HCT116 (cell line): ENCODE measurements around the gene OCA2. TPM values are rescaled to one million over a fixed set of nuclear protein-coding genes. Genes with fewer than 3 reads are reported as not detected.

Experiments used
- ATAC-seq: fragments of 200-7000 bp; cut with Tn5 transposase; 2 replicates; pipeline ENCODE4 v1.9.1; 2020; ENCODE audit warnings: mild to moderate bottlenecking, moderate library complexity
- BruUV-seq: library from RNA; stranded (reverse); fragments of 400-500 nt; replicated peaks from 2 replicates; lab custom pipeline; 2021; lab: Mats Ljungman, UMichigan
- CTCF ChIA-PET: fragments of 300-600 bp; sonication (Branson Sonifier 250); formaldehyde crosslinking; loops from one replicate; lab custom pipeline; 2021; ENCODE audit warnings: antibody characterized with exemption; lab: Charles Lee
- POLR2A ChIA-PET: fragments of 300-600, 350-600 bp; sonication (Branson Sonifier 250); formaldehyde crosslinking; loops from one replicate; lab custom pipeline; 2021; ENCODE audit warnings: antibody characterized with exemption; lab: Charles Lee
- RAD21 ChIA-PET, 2 experiments: fragments of 300-600 bp; sonication (Branson Sonifier 250); formaldehyde crosslinking; loops; one replicate each; lab custom pipeline; 2023; ENCODE audit warnings: low total read pairs in 2 of 2; ENCODE audit not compliant: uncharacterized antibody in 2 of 2, unreplicated experiment in 2 of 2, low non-redundant PET in 1 of 2; lab: Charles Lee
- DNase-seq: peaks from one replicate; pipeline ENCODE4 v3.0.0-alpha.2; 2010; ENCODE audit warnings: low read depth, low spot score
- H2AFZ ChIP-seq: fragments of 200-600 bp; shearing (Covaris generic), sonication (generic); 2 replicates; pipeline ENCODE4 v1.6.1; 2017; ENCODE audit warnings: low read depth, mixed run types, mixed read lengths, antibody characterized with exemption, low read length; ENCODE audit not compliant: poor library complexity, severe bottlenecking
- H3K27ac ChIP-seq: 2 replicates; pipeline ENCODE4 v1.5.1; 2012; ENCODE audit warnings: low read depth, low read length
- H3K27me3 ChIP-seq: fragments of 200-600 bp; sonication (generic); 2 replicates; pipeline ENCODE4 v1.6.1; 2016; ENCODE audit warnings: mixed run types, low read length, mixed read lengths; ENCODE audit not compliant: insufficient read depth
- H3K36me3 ChIP-seq, 2 experiments: fragments of 200-500 bp in 1 of 2; fragments of 200-600 bp in 1 of 2; sonication (Bioruptor generic) in 1 of 2; sonication (generic) in 1 of 2; 2 replicates each; pipeline versions ENCODE4 v1.5.1 to v1.6.1; 2014 to 2016; ENCODE audit warnings: low read length in 2 of 2, inconsistent platforms in 1 of 2, mixed read lengths in 1 of 2, mixed run types in 1 of 2; ENCODE audit not compliant: insufficient read depth in 2 of 2, control insufficient read depth in 1 of 2
- H3K4me1 ChIP-seq, 2 experiments: fragments of 200-600 bp in 1 of 2; sonication (generic) in 1 of 2; 2 replicates each; pipeline versions ENCODE4 v1.5.1 to v1.6.1; 2012 to 2017; ENCODE audit warnings: low read length in 2 of 2, inconsistent platforms in 1 of 2, mild to moderate bottlenecking in 1 of 2, mixed read lengths in 1 of 2, mixed run types in 1 of 2, moderate library complexity in 1 of 2; ENCODE audit not compliant: insufficient read depth in 2 of 2, control insufficient read depth in 1 of 2
- H3K4me2 ChIP-seq: fragments of 200-600 bp; sonication (generic); 2 replicates; pipeline ENCODE4 v1.6.1; 2017; ENCODE audit warnings: mixed run types, low read length, mixed read lengths
- H3K4me3 ChIP-seq, 2 experiments: fragments of 200-600 bp in 1 of 2; sonication (generic) in 1 of 2; replicated peaks in 1 of 2; 2 replicates each; pipeline ENCODE4 v1.5.1; 2011 to 2016; ENCODE audit warnings: low read length in 2 of 2, control low read depth in 1 of 2, low read depth in 1 of 2, mild to moderate bottlenecking in 1 of 2, mixed read lengths in 1 of 2, mixed run types in 1 of 2
- H3K79me2 ChIP-seq: fragments of 200-600 bp; sonication (generic); 2 replicates; pipeline ENCODE4 v1.6.1; 2017; ENCODE audit warnings: mild to moderate bottlenecking, mixed run types, low read length, moderate library complexity, mixed read lengths; ENCODE audit not compliant: insufficient read depth
- H3K9ac ChIP-seq: fragments of 200-600 bp; sonication (generic); 2 replicates; pipeline ENCODE4 v1.6.1; 2016; ENCODE audit warnings: low read length, mixed read lengths
- H3K9me2 ChIP-seq: fragments of 200-600 bp; sonication (generic), shearing (Covaris generic); 2 replicates; pipeline ENCODE4 v1.6.1; 2017; ENCODE audit warnings: mixed run types, mild to moderate bottlenecking, moderate library complexity; ENCODE audit not compliant: insufficient read depth
- H3K9me3 ChIP-seq, 2 experiments: fragments of 200-500 bp in 1 of 2; fragments of 200-600 bp in 1 of 2; sonication (Bioruptor generic) in 1 of 2; sonication (generic) in 1 of 2; 2 replicates each; pipeline ENCODE4 v1.6.1; 2014 to 2017; ENCODE audit warnings: low read length in 2 of 2, mixed read lengths in 2 of 2, inconsistent platforms in 1 of 2, low read depth in 1 of 2, mild to moderate bottlenecking in 1 of 2, mixed run types in 1 of 2, moderate library complexity in 1 of 2; ENCODE audit not compliant: control insufficient read depth in 1 of 2, insufficient read depth in 1 of 2
- H4K20me1 ChIP-seq: fragments of 200-600 bp; sonication (generic), shearing (Covaris generic); 2 replicates; pipeline ENCODE4 v1.6.1; 2017; ENCODE audit warnings: mixed run types, mild to moderate bottlenecking, moderate library complexity; ENCODE audit not compliant: insufficient read depth
- CBX3 ChIP-seq: IDR thresholded peaks from 2 replicates; pipeline ENCODE4 v1.6.1; 2012; ENCODE audit warnings: low read depth
- CEBPB ChIP-seq: IDR thresholded peaks from 2 replicates; pipeline ENCODE4 v1.6.1; 2012; ENCODE audit warnings: low read depth
- EZH2phosphoT487 ChIP-seq: fragments of 200-600 bp; IDR thresholded peaks from 2 replicates; pipeline ENCODE4 v1.6.1; 2018; ENCODE audit warnings: antibody characterized with exemption, borderline replicate concordance
- FOSL1 ChIP-seq: IDR thresholded peaks from 2 replicates; pipeline ENCODE4 v1.6.1; 2012; ENCODE audit warnings: low read depth
- JUND ChIP-seq: IDR thresholded peaks from 2 replicates; pipeline ENCODE4 v1.6.1; 2012
- POLR2AphosphoS5 ChIP-seq: IDR thresholded peaks from 2 replicates; pipeline ENCODE4 v1.6.1; 2011; ENCODE audit warnings: mild to moderate bottlenecking, low read depth, low read length, moderate library complexity
- RAD21 ChIP-seq: IDR thresholded peaks from 2 replicates; pipeline ENCODE4 v1.6.1; 2012; ENCODE audit warnings: low read depth, mild to moderate bottlenecking
- SP1 ChIP-seq: IDR thresholded peaks from 2 replicates; pipeline ENCODE4 v1.6.1; 2012; ENCODE audit warnings: low read depth
- SRF ChIP-seq: IDR thresholded peaks from 2 replicates; pipeline ENCODE4 v1.6.1; 2012; ENCODE audit warnings: low read depth
- intact Hi-C: fragments of 100-400 bp; cut with micrococcal nuclease; formaldehyde crosslinking; loops from 2 replicates; pipeline ENCODE4 v1.10.0; 2022
- total RNA-seq: library from RNA; stranded (reverse); gene quantifications from one replicate; pipeline ENCODE4 v1.2.1, GENCODE V29; 2021; ENCODE audit not compliant: unreplicated experiment

The OCA2 gene
- total RNA-seq, 1 experiment from 2014 or later: not detected

- no peaks in the 10 kb centered on the region for H3K36me3 ChIP-seq
- BruUV-seq: no TSS peak
- POLR2A ChIA-PET: no interaction called here
- no peak overlapping the region for H3K4me2 ChIP-seq
- no peaks in the 10 kb centered on the region for H3K79me2 ChIP-seq
- H3K9me2 ChIP-seq: no peaks in the 10 kb centered on the region
- intact Hi-C loops: no loop called here
- H2AFZ ChIP-seq: no peak overlapping the region
- ATAC-seq: no peak
- TF ChIP-seq POLR2AphosphoS5: no peak
- no peak for TF ChIP-seq SP1
- TF ChIP-seq CEBPB: no peak
- TF ChIP-seq RAD21: no peak
- TF ChIP-seq FOSL1: no peak
- no peak for TF ChIP-seq SRF
- no peak for TF ChIP-seq EZH2phosphoT487
- no peaks in the 10 kb centered on the region for H3K4me1 ChIP-seq
- H3K4me3 ChIP-seq: no peak overlapping the region
- CTCF ChIA-PET: no interaction called here
- no peak for DNase-seq
- H3K9ac ChIP-seq: no peak overlapping the region
- H4K20me1 ChIP-seq: no peaks in the 10 kb centered on the region
- peaks cover 10 to 33% of the 10 kb centered on the region in 2 experiments; a peak in 2 of 4 replicates for H3K9me3 ChIP-seq
- no peaks in the 10 kb centered on the region for H3K27me3 ChIP-seq
- RAD21 ChIA-PET: no interaction called here
- no peak overlapping the region for H3K27ac ChIP-seq
Observed at GRCh38 chr15:27851858-27852210, 247.3 kb downstream of the OCA2 start.

- ChIA-PET RAD21 (no interaction called here), CTCF (no interaction called here), POLR2A (no interaction called here)
- no peaks in the 10 kb centered on the region for H3K27me3 ChIP-seq
- H3K36me3 ChIP-seq: no peaks in the 10 kb centered on the region
- no peak for DNase-seq
- no peak overlapping the region for H3K4me3 ChIP-seq
- peaks cover 10 to 32% of the 10 kb centered on the region in 2 experiments; a peak in 2 of 4 replicates for H3K9me3 ChIP-seq
- H2AFZ ChIP-seq: no peak overlapping the region
- H4K20me1 ChIP-seq: no peaks in the 10 kb centered on the region
- no TSS peak for BruUV-seq
- no peaks in the 10 kb centered on the region for H3K4me1 ChIP-seq
- H3K79me2 ChIP-seq: no peaks in the 10 kb centered on the region
- H3K9ac ChIP-seq: no peak overlapping the region
- TF ChIP-seq JUND (no peak), RAD21 (no peak), CBX3 (no peak), SRF (no peak)
- TF ChIP-seq, all 23 proteins: peak for 0
- no peak for ATAC-seq
- Histone ChIP-seq H3K27ac (no peak overlapping the region), H3K9me2 (no peaks in the 10 kb centered on the region), H3K4me2 (no peak overlapping the region)
- intact Hi-C loops: no loop called here
Observed at GRCh38 chr15:27850981-27851857, 247.9 kb downstream of the OCA2 start.
